ENCODE measurements around the gene IFFO2.

IFFO2 gene

GRCh38 chr1:18962855-18963737 lies 6.6 kb upstream of the IFFO2 start:
- no peak for TF ChIP-seq GATA2 (IDR thresholded peaks at IDR 0.05; ENCODE audit: low read depth, low read length)
- TF ChIP-seq GATA3 (IDR thresholded peaks at IDR 0.05; ENCODE audit: low read depth, low read length) = no peak

GRCh38 chr1:18962121-18962721 lies 5.7 kb upstream of the IFFO2 start:
- TF ChIP-seq GATA2 (IDR thresholded peaks at IDR 0.05; ENCODE audit: low read depth, low read length) = no peak
- no peak for TF ChIP-seq GATA3 (IDR thresholded peaks at IDR 0.05; ENCODE audit: low read depth, low read length)

GRCh38 chr1:18960821-18961220 lies 4.3 kb upstream of the IFFO2 start:
- no peak for TF ChIP-seq GATA3 (IDR thresholded peaks at IDR 0.05; ENCODE audit: low read depth, low read length)
- TF ChIP-seq GATA2 (IDR thresholded peaks at IDR 0.05; ENCODE audit: low read depth, low read length) = no peak

GRCh38 chr1:18960409-18960808 lies 3.9 kb upstream of the IFFO2 start:
- TF ChIP-seq GATA3 (IDR thresholded peaks at IDR 0.05; ENCODE audit: low read depth, low read length) (no peak), GATA2 (IDR thresholded peaks at IDR 0.05; ENCODE audit: low read depth, low read length) (no peak)

- TF ChIP-seq GATA3 (IDR thresholded peaks at IDR 0.05; ENCODE audit: low read depth, low read length) = no peak
- no peak for TF ChIP-seq GATA2 (IDR thresholded peaks at IDR 0.05; ENCODE audit: low read depth, low read length)
Measured at GRCh38 chr1:18959591-18959990, 3.1 kb upstream of the IFFO2 start.

GRCh38 chr1:18957532-18958300 lies 1.2 kb upstream of the IFFO2 start:
- TF ChIP-seq GATA2 (IDR thresholded peaks at IDR 0.05; ENCODE audit: low read depth, low read length) (no peak), GATA3 (IDR thresholded peaks at IDR 0.05; ENCODE audit: low read depth, low read length) (no peak)

- TF ChIP-seq GATA2 (IDR thresholded peaks at IDR 0.05; ENCODE audit: low read depth, low read length) (no peak), GATA3 (IDR thresholded peaks at IDR 0.05; ENCODE audit: low read depth, low read length) (no peak)
Measured at GRCh38 chr1:18957136-18957521, 653 bp upstream of the IFFO2 start.

GRCh38 chr1:18955441-18956192 lies 859 bp downstream of the IFFO2 start:
- TF ChIP-seq GATA2 (IDR thresholded peaks at IDR 0.05; ENCODE audit: low read depth, low read length) = no peak
- TF ChIP-seq GATA3 (IDR thresholded peaks at IDR 0.05; ENCODE audit: low read depth, low read length) = no peak

GRCh38 chr1:18955131-18955440 lies 1.4 kb downstream of the IFFO2 start:
- TF ChIP-seq GATA2 (IDR thresholded peaks at IDR 0.05; ENCODE audit: low read depth, low read length) (no peak), GATA3 (IDR thresholded peaks at IDR 0.05; ENCODE audit: low read depth, low read length) (no peak)

GRCh38 chr1:18954270-18955071 lies 2.0 kb downstream of the IFFO2 start:
- TF ChIP-seq GATA3 (IDR thresholded peaks at IDR 0.05; ENCODE audit: low read depth, low read length) = no peak
- TF ChIP-seq GATA2 (IDR thresholded peaks at IDR 0.05; ENCODE audit: low read depth, low read length) = no peak

- no peak for TF ChIP-seq GATA2 (IDR thresholded peaks at IDR 0.05; ENCODE audit: low read depth, low read length)
- no peak for TF ChIP-seq GATA3 (IDR thresholded peaks at IDR 0.05; ENCODE audit: low read depth, low read length)
Measured at GRCh38 chr1:18953731-18954231, 2.7 kb downstream of the IFFO2 start.

- TF ChIP-seq GATA2 (IDR thresholded peaks at IDR 0.05; ENCODE audit: low read depth, low read length) = no peak
- TF ChIP-seq GATA3 (IDR thresholded peaks at IDR 0.05; ENCODE audit: low read depth, low read length) = no peak
Measured at GRCh38 chr1:18951818-18952391, 4.6 kb downstream of the IFFO2 start.

GRCh38 chr1:18951416-18951815 lies 5.1 kb downstream of the IFFO2 start:
- no peak for TF ChIP-seq GATA2 (IDR thresholded peaks at IDR 0.05; ENCODE audit: low read depth, low read length)
- no peak for TF ChIP-seq GATA3 (IDR thresholded peaks at IDR 0.05; ENCODE audit: low read depth, low read length)

Data from SH-SY5Y (cell line).